DOHH2 (cell line): ENCODE results near the gene RSPH6A.
A peak's percentile ranks its signal among the peaks of the same experiment; 100 is the strongest.

Source experiments
- H3F3A ChIP-seq: fragments of 200-600 bp; sonication (generic), shearing (Covaris generic); 2 replicates; pipeline ENCODE4 v1.6.0; 2016; ENCODE audit warnings: antibody characterized with exemption, mild to moderate bottlenecking; ENCODE audit not compliant: control insufficient read depth, insufficient read depth
- H3K27ac ChIP-seq: fragments of 200-600 bp; sonication (generic); 2 replicates; pipeline ENCODE4 v1.5.1; 2014; ENCODE audit warnings: low read depth, mild to moderate bottlenecking, low read length, moderate library complexity
- H3K27me3 ChIP-seq: fragments of 200-600 bp; sonication (generic); 2 replicates; pipeline ENCODE4 v1.6.1; 2014; ENCODE audit warnings: mild to moderate bottlenecking, low read length, mixed read lengths; ENCODE audit not compliant: control insufficient read depth
- H3K36me3 ChIP-seq: fragments of 200-600 bp; sonication (generic); 2 replicates; pipeline ENCODE4 v1.6.1; 2014; ENCODE audit warnings: mild to moderate bottlenecking, low read length, moderate library complexity, mixed read lengths; ENCODE audit not compliant: control insufficient read depth
- H3K4me1 ChIP-seq: fragments of 200-600 bp; sonication (generic); 2 replicates; pipeline ENCODE4 v1.6.1; 2014; ENCODE audit warnings: mild to moderate bottlenecking, low read length, mixed read lengths; ENCODE audit not compliant: control insufficient read depth
- H3K4me2 ChIP-seq: fragments of 200-600 bp; sonication (generic); 2 replicates; pipeline ENCODE4 v1.6.0; 2014; ENCODE audit warnings: mild to moderate bottlenecking, low read length, moderate library complexity
- H3K4me3 ChIP-seq: fragments of 200-600 bp; sonication (generic); 2 replicates; pipeline ENCODE4 v1.5.1; 2014; ENCODE audit warnings: mild to moderate bottlenecking, low read length, mixed read lengths
- H3K79me2 ChIP-seq: fragments of 200-600 bp; sonication (generic); 2 replicates; pipeline ENCODE4 v1.6.1; 2014; ENCODE audit warnings: mild to moderate bottlenecking, low read length, mixed read lengths; ENCODE audit not compliant: control insufficient read depth
- H3K9me2 ChIP-seq: fragments of 200-600 bp; sonication (generic); replicated peaks from 2 replicates; pipeline ENCODE4 v1.6.1; 2014; ENCODE audit warnings: mild to moderate bottlenecking, low read length, mixed read lengths; ENCODE audit not compliant: control insufficient read depth
- H3K9me3 ChIP-seq: fragments of 200-600 bp; sonication (generic); 2 replicates; pipeline ENCODE4 v1.6.1; 2014; ENCODE audit warnings: antibody characterized with exemption, low read length, mixed read lengths; ENCODE audit not compliant: control insufficient read depth, insufficient read depth
- H4K20me1 ChIP-seq: fragments of 200-600 bp; sonication (generic); 2 replicates; pipeline ENCODE4 v1.6.0; 2014; ENCODE audit warnings: low read depth, mild to moderate bottlenecking, antibody characterized with exemption, low read length, moderate library complexity; ENCODE audit not compliant: control insufficient read depth, insufficient read depth
- CTCF ChIP-seq: fragments of 200-600 bp; sonication (generic); IDR thresholded peaks from one replicate; pipeline ENCODE4 v1.5.1; 2014; ENCODE audit warnings: antibody characterized with exemption, mild to moderate bottlenecking, low read depth, low read length; ENCODE audit not compliant: poor library complexity, severe bottlenecking
- EZH2phosphoT487 ChIP-seq: fragments of 200-600 bp; sonication (generic); IDR thresholded peaks from 2 replicates; pipeline ENCODE4 v1.6.1; 2017; ENCODE audit warnings: borderline replicate concordance, mild to moderate bottlenecking, antibody characterized with exemption, low read length, moderate library complexity, mixed read lengths

The RSPH6A gene

GRCh38 chr19:45852145-45852750 lies 37.1 kb upstream of the RSPH6A start:
- H3K4me1 ChIP-seq = no peaks in the 10 kb centered on the region

GRCh38 chr19:45848922-45849321 lies 33.8 kb upstream of the RSPH6A start:
- TF ChIP-seq EZH2phosphoT487 (no peak), CTCF (peak; percentile 41)
- Histone ChIP-seq H4K20me1 (no peaks in the 10 kb centered on the region), H3K27me3 (no peaks in the 10 kb centered on the region), H3K27ac (no peak overlapping the region), H3K4me3 (no peak overlapping the region), H3K9me2 (no peaks in the 10 kb centered on the region), H3K9me3 (no peaks in the 10 kb centered on the region), H3F3A (no peaks in the 10 kb centered on the region), H3K4me2 (no peak overlapping the region), H3K79me2 (no peaks in the 10 kb centered on the region; the same call in 1 of the 2 replicates), H3K36me3 (peaks cover 91% of the 10 kb centered on the region), H3K4me1 (no peaks in the 10 kb centered on the region)

More at GRCh38 chr19:45852145-45852750, 37.1 kb upstream of the RSPH6A start:
- H3K4me2 ChIP-seq = no peak overlapping the region
- H3K79me2 ChIP-seq = peaks cover 23% of the 10 kb centered on the region
- H3K4me3 ChIP-seq = no peak overlapping the region
- no peaks in the 10 kb centered on the region for H3K9me2 ChIP-seq
- H3F3A ChIP-seq = no peaks in the 10 kb centered on the region
- no peak for TF ChIP-seq CTCF
- no peak for TF ChIP-seq EZH2phosphoT487
- H4K20me1 ChIP-seq = no peaks in the 10 kb centered on the region
- H3K27ac ChIP-seq = no peak overlapping the region
- no peaks in the 10 kb centered on the region for H3K27me3 ChIP-seq
- H3K9me3 ChIP-seq = no peaks in the 10 kb centered on the region
- peaks cover 83% of the 10 kb centered on the region for H3K36me3 ChIP-seq

- Histone ChIP-seq H3K9me3 (no peaks in the 10 kb centered on the region), H3K27me3 (no peaks in the 10 kb centered on the region), H3K36me3 (peaks cover 90% of the 10 kb centered on the region), H3K4me2 (no peak overlapping the region), H3K79me2 (no peaks in the 10 kb centered on the region; the same call in 1 of the 2 replicates), H4K20me1 (no peaks in the 10 kb centered on the region), H3K4me1 (no peaks in the 10 kb centered on the region), H3F3A (no peaks in the 10 kb centered on the region), H3K27ac (no peak overlapping the region), H3K4me3 (no peak overlapping the region), H3K9me2 (no peaks in the 10 kb centered on the region)
- no peak for TF ChIP-seq EZH2phosphoT487
- TF ChIP-seq CTCF = no peak
Observed at GRCh38 chr19:45847663-45848062, 32.6 kb upstream of the RSPH6A start.
